WTC11 (cell line): ENCODE measurements around the gene SMIM22. TPM values are rescaled to one million over a fixed set of nuclear protein-coding genes. Genes with fewer than 3 reads are reported as not detected.

ENCODE experiments used
- ATAC-seq: fragments of 200-7000 bp; cut with Tn5 transposase; 2 replicates; pipeline ENCODE4 v1.10.0; 2021; ENCODE audit warnings: mild to moderate bottlenecking, moderate library complexity
- CTCF ChIA-PET: fragments of 300-600 bp; sonication (Branson Sonifier 250); formaldehyde crosslinking; loops from one replicate; lab custom pipeline; 2021; ENCODE audit warnings: antibody characterized with exemption; lab: Charles Lee
- POLR2A ChIA-PET: fragments of 350-600 bp; sonication (Branson Sonifier 250); formaldehyde crosslinking; loops from one replicate; lab custom pipeline; 2021; ENCODE audit warnings: antibody characterized with exemption; lab: Charles Lee
- DNase-seq: peaks from one replicate; pipeline ENCODE4 v3.0.0; 2021; ENCODE audit warnings: low spot score
- H3K27ac Mint-ChIP-seq: 2 replicates; pipeline ENCODE4 v1.8.0; 2021; ENCODE audit warnings: mixed read lengths
- H3K27me3 Mint-ChIP-seq: 2 replicates; pipeline ENCODE4 v1.8.0; 2021; ENCODE audit warnings: low read depth, mild to moderate bottlenecking, moderate library complexity, mixed read lengths
- H3K36me3 Mint-ChIP-seq: 2 replicates; pipeline ENCODE4 v1.8.0; 2021; ENCODE audit warnings: mixed read lengths
- H3K4me1 Mint-ChIP-seq: 2 replicates; pipeline ENCODE4 v1.8.0; 2022; ENCODE audit warnings: mixed read lengths
- H3K4me3 Mint-ChIP-seq: 2 replicates; pipeline ENCODE4 v1.8.0; 2021; ENCODE audit warnings: mild to moderate bottlenecking, moderate library complexity, mixed read lengths
- H3K9me3 Mint-ChIP-seq: 2 replicates; pipeline ENCODE4 v1.8.0; 2021; ENCODE audit warnings: mixed read lengths
- CREB1 ChIP-seq: sonication (generic); formaldehyde crosslinking; IDR thresholded peaks from 2 replicates; pipeline ENCODE4 v1.8.0; 2023; ENCODE audit warnings: mild to moderate bottlenecking, missing genetic modification reagents
- ELF4 ChIP-seq: sonication (generic); formaldehyde crosslinking; IDR thresholded peaks from 2 replicates; pipeline ENCODE4 v1.8.1; 2022; ENCODE audit warnings: low read depth, mild to moderate bottlenecking, moderate library complexity, missing genetic modification reagents
- ESRRA ChIP-seq: sonication (generic); formaldehyde crosslinking; IDR thresholded peaks from 2 replicates; pipeline ENCODE4 v1.8.1; 2022; ENCODE audit warnings: mild to moderate bottlenecking, missing genetic modification reagents, borderline replicate concordance
- GABPB1 ChIP-seq: sonication (generic); formaldehyde crosslinking; IDR thresholded peaks from 2 replicates; pipeline ENCODE4 v1.8.1; 2023; ENCODE audit warnings: mild to moderate bottlenecking, missing genetic modification reagents
- GRHL2 ChIP-seq: fragments of 250-450 bp; sonication (Bioruptor Pico); IDR thresholded peaks from 2 replicates; pipeline ENCODE4 v1.8.0; 2022; ENCODE audit warnings: mild to moderate bottlenecking, moderate library complexity; ENCODE audit not compliant: insufficient replicate concordance, severe bottlenecking
- GTF2I ChIP-seq: fragments of 250-450 bp; sonication (Bioruptor Pico); conservative IDR thresholded peaks from 2 replicates; pipeline ENCODE4 v1.4.0; 2021; ENCODE audit warnings: mild to moderate bottlenecking
- KAT7 ChIP-seq: sonication (generic); formaldehyde crosslinking; IDR thresholded peaks from 2 replicates; pipeline ENCODE4 v1.8.1; 2023; ENCODE audit warnings: missing genetic modification reagents, mild to moderate bottlenecking, borderline replicate concordance
- RORB ChIP-seq: fragments of 250-450 bp; sonication (Bioruptor Pico); IDR thresholded peaks from 2 replicates; pipeline ENCODE4 v1.9.0; 2021; ENCODE audit warnings: mild to moderate bottlenecking
- SP1 ChIP-seq: sonication (generic); formaldehyde crosslinking; conservative IDR thresholded peaks from 2 replicates; pipeline ENCODE4 v1.8.1; 2022; ENCODE audit warnings: missing genetic modification reagents
- ZBTB21 ChIP-seq: sonication (generic); formaldehyde crosslinking; IDR thresholded peaks from 2 replicates; pipeline ENCODE4 v1.8.1; 2023; ENCODE audit warnings: mild to moderate bottlenecking, missing genetic modification reagents, borderline replicate concordance
- ZNF219 ChIP-seq: sonication (generic); formaldehyde crosslinking; IDR thresholded peaks from 2 replicates; pipeline ENCODE4 v1.8.0; 2023; ENCODE audit warnings: missing genetic modification reagents, mild to moderate bottlenecking, borderline replicate concordance
- ZNF317 ChIP-seq: sonication (generic); formaldehyde crosslinking; IDR thresholded peaks from 2 replicates; pipeline ENCODE4 v1.8.1; 2023; ENCODE audit warnings: low read depth, mild to moderate bottlenecking, moderate library complexity, missing genetic modification reagents, borderline replicate concordance
- total RNA-seq: library from RNA; stranded (reverse); gene quantifications from 3 replicates; pipeline ENCODE4 v1.2.3, GENCODE V29; 2021
- TF ChIP-seq, protein P1 (sequence below): sonication (generic); formaldehyde crosslinking; IDR thresholded peaks from 2 replicates; pipeline ENCODE4 v1.8.1; 2023; ENCODE audit warnings: mild to moderate bottlenecking, missing genetic modification reagents, borderline replicate concordance
- TF ChIP-seq, protein P2 (sequence below): sonication (generic); formaldehyde crosslinking; IDR thresholded peaks from 2 replicates; pipeline ENCODE4 v1.8.0; 2023; ENCODE audit warnings: missing genetic modification reagents
- TF ChIP-seq, protein P3 (sequence below): fragments of 250-450 bp; sonication (Bioruptor Pico); IDR thresholded peaks from 2 replicates; pipeline ENCODE4 v1.9.0; 2021; ENCODE audit warnings: mild to moderate bottlenecking
- TF ChIP-seq, protein P4 (sequence below): sonication (generic); formaldehyde crosslinking; IDR thresholded peaks from 2 replicates; pipeline ENCODE4 v1.8.1; 2023; ENCODE audit warnings: mild to moderate bottlenecking, missing genetic modification reagents

SMIM22 gene
- total RNA-seq, 1 experiment from 2014 or later, result not detected

DNA sequence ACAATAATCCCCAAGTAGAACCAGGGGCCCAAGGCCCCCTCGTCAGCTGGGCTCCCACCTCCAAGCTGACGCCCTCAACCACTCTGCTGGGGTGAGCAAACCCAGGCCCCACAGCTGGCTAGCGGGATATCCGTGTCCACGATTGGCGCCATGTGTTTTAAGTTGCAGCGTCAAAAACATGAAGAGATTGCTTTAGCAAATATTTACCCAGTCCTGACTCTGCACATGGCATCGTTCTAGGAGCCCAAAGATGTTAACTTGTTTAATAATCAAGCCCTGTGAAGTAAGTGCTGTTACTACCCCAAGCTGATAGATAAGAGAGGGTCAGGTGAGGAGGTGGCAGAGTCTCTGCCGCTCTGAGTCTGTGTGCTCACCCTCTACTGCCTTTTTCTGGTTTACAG, 6.7 kb upstream of the SMIM22 start (continued):
- TF ChIP-seq, protein P1, sequence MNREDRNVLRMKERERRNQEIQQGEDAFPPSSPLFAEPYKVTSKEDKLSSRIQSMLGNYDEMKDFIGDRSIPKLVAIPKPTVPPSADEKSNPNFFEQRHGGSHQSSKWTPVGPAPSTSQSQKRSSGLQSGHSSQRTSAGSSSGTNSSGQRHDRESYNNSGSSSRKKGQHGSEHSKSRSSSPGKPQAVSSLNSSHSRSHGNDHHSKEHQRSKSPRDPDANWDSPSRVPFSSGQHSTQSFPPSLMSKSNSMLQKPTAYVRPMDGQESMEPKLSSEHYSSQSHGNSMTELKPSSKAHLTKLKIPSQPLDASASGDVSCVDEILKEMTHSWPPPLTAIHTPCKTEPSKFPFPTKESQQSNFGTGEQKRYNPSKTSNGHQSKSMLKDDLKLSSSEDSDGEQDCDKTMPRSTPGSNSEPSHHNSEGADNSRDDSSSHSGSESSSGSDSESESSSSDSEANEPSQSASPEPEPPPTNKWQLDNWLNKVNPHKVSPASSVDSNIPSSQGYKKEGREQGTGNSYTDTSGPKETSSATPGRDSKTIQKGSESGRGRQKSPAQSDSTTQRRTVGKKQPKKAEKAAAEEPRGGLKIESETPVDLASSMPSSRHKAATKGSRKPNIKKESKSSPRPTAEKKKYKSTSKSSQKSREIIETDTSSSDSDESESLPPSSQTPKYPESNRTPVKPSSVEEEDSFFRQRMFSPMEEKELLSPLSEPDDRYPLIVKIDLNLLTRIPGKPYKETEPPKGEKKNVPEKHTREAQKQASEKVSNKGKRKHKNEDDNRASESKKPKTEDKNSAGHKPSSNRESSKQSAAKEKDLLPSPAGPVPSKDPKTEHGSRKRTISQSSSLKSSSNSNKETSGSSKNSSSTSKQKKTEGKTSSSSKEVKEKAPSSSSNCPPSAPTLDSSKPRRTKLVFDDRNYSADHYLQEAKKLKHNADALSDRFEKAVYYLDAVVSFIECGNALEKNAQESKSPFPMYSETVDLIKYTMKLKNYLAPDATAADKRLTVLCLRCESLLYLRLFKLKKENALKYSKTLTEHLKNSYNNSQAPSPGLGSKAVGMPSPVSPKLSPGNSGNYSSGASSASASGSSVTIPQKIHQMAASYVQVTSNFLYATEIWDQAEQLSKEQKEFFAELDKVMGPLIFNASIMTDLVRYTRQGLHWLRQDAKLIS (CRISPR knock-in tag), result no peak
- TF ChIP-seq ELF4 (CRISPR knock-in tag) (no peak), SP1 (CRISPR knock-in tag) (no peak), RORB (CRISPR knock-in tag) (no peak), ESRRA (CRISPR knock-in tag) (no peak), KAT7 (CRISPR knock-in tag) (no peak), ZNF219 (CRISPR knock-in tag) (no peak)
- TF ChIP-seq, protein P2, sequence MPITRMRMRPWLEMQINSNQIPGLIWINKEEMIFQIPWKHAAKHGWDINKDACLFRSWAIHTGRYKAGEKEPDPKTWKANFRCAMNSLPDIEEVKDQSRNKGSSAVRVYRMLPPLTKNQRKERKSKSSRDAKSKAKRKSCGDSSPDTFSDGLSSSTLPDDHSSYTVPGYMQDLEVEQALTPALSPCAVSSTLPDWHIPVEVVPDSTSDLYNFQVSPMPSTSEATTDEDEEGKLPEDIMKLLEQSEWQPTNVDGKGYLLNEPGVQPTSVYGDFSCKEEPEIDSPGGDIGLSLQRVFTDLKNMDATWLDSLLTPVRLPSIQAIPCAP, result no peak
- TF ChIP-seq, all 79 proteins: peak for 0

DNA sequence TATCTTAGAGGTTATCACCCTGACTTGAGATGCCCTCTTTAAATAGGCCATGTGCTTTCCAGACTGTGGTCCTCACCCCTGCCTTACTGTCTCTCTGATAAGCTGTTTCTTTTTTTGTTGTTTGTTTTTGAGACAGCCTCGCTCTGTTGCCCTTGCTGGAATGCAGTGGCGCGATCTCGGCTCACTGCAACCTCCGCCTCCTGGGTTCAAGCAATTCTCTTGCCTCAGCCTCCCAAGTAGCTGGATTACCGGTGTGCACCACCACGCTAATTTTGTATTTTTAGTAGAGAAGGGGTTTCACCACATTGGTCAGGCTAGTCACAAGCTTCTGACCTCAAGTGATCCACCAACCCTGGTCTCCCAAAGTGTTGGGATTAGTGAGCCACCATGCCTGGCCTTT, 6.3 kb upstream of the SMIM22 start:
- Mint-ChIP-seq H3K36me3 (no peaks in the 10 kb centered on the region), H3K27me3 (no peaks in the 10 kb centered on the region; the same call in 1 of the 2 replicates), H3K27ac (no peak overlapping the region), H3K4me3 (no peak overlapping the region), H3K9me3 (no peaks in the 10 kb centered on the region), H3K4me1 (peaks cover 14% of the 10 kb centered on the region)
- ATAC-seq (no peak), DNase-seq (no peak)
- CTCF ChIA-PET, result interaction anchor here (0.7 to 1.1 kb wide), 4 partner anchors 20 to 373 kb away, joined by 3 to 6 read pairs (median 4); no protein-coding TSS in a partner anchor
- TF ChIP-seq, protein P3, sequence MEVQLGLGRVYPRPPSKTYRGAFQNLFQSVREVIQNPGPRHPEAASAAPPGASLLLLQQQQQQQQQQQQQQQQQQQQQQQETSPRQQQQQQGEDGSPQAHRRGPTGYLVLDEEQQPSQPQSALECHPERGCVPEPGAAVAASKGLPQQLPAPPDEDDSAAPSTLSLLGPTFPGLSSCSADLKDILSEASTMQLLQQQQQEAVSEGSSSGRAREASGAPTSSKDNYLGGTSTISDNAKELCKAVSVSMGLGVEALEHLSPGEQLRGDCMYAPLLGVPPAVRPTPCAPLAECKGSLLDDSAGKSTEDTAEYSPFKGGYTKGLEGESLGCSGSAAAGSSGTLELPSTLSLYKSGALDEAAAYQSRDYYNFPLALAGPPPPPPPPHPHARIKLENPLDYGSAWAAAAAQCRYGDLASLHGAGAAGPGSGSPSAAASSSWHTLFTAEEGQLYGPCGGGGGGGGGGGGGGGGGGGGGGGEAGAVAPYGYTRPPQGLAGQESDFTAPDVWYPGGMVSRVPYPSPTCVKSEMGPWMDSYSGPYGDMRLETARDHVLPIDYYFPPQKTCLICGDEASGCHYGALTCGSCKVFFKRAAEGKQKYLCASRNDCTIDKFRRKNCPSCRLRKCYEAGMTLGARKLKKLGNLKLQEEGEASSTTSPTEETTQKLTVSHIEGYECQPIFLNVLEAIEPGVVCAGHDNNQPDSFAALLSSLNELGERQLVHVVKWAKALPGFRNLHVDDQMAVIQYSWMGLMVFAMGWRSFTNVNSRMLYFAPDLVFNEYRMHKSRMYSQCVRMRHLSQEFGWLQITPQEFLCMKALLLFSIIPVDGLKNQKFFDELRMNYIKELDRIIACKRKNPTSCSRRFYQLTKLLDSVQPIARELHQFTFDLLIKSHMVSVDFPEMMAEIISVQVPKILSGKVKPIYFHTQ (CRISPR knock-in tag), result no peak
- no peak for TF ChIP-seq CREB1 (CRISPR knock-in tag)
- TF ChIP-seq GRHL2 (CRISPR knock-in tag), result no peak
- TF ChIP-seq ZNF317 (CRISPR knock-in tag), result no peak
- no peak for TF ChIP-seq GTF2I (CRISPR knock-in tag)
- TF ChIP-seq, protein P4, sequence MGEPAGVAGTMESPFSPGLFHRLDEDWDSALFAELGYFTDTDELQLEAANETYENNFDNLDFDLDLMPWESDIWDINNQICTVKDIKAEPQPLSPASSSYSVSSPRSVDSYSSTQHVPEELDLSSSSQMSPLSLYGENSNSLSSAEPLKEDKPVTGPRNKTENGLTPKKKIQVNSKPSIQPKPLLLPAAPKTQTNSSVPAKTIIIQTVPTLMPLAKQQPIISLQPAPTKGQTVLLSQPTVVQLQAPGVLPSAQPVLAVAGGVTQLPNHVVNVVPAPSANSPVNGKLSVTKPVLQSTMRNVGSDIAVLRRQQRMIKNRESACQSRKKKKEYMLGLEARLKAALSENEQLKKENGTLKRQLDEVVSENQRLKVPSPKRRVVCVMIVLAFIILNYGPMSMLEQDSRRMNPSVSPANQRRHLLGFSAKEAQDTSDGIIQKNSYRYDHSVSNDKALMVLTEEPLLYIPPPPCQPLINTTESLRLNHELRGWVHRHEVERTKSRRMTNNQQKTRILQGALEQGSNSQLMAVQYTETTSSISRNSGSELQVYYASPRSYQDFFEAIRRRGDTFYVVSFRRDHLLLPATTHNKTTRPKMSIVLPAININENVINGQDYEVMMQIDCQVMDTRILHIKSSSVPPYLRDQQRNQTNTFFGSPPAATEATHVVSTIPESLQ (CRISPR knock-in tag), result no peak
- TF ChIP-seq, all 79 proteins: peak for 0
- POLR2A ChIA-PET, result no interaction called here

DNA sequence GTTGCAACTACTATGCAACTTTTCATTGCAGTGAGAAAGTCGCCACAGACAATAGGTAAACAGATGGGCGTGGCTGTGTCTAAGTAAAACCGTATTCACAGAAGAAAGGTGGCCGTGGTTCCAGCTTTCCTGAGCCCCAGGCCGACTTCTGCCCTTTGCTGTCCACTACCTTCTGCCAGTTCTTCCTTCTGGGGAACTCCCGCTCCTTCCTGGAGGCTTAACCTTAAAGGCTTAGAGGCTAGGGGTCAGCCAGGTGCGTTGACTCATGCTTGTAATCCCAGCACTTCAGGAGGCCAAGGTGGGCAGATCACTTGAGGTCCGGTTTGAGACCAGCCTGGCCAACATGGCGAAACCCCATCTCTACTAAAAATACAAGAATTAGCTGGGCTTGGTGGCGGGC, 4.9 kb upstream of the SMIM22 start:
- Mint-ChIP-seq H3K27ac (no peak overlapping the region), H3K4me1 (peaks cover 10% of the 10 kb centered on the region), H3K9me3 (no peaks in the 10 kb centered on the region), H3K27me3 (no peaks in the 10 kb centered on the region; the same call in 1 of the 2 replicates), H3K4me3 (no peak overlapping the region), H3K36me3 (no peaks in the 10 kb centered on the region)
- DNase-seq, result no peak
- ATAC-seq, result no peak
- TF ChIP-seq ZBTB21 (CRISPR knock-in tag) (no peak), GABPB1 (CRISPR knock-in tag) (peak; percentile 39; the same call in 1 of the 2 replicates)
- ChIA-PET CTCF (no interaction called here), POLR2A (interaction anchor here (0.7 kb wide), 1 partner anchor 23 kb away, joined by 3 read pairs; the partner anchor contains the start of gene ZNF500)
